Measurements from ENCODE around the gene KRTAP4-7.

The KRTAP4-7 gene

DNA sequence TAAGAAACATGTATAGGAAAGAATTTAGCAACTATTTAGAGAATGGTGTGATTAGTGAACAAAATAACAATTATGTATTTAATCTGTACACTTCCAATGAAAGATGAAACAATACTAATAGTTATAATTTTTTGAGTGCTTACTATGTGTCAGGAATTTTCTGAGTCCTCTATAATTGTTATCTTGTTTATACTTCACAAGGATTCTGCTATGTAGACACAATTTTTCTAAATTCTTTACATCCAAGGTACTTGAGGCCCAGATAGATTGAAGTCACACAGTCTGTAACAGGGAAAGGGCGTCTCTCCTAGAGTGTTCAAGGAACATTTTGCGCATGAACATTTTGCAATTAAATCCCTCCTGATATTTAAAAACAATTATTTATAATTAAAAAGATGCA is 41.1 kb downstream of the KRTAP4-7 start:
- H3K4ac ChIP-seq (ENCODE audit: low read depth in 1 of 2, low read length in 2 of 2), result no peak overlapping the region
- H3K36me3 ChIP-seq (ENCODE audit: control insufficient read depth in 1 of 2, insufficient read depth in 2 of 2, low read depth in 1 of 2, low read length in 2 of 2), result no peaks in the 10 kb centered on the region
- H3K9me3 ChIP-seq (ENCODE audit: control insufficient read depth, low read length), result no peaks in the 10 kb centered on the region
- H2BK12ac ChIP-seq (ENCODE audit: low read length in 2 of 2), result no peak overlapping the region
- no peak overlapping the region for H2AFZ ChIP-seq (ENCODE audit: low read depth, low read length)
- H2BK5ac ChIP-seq (ENCODE audit: low read depth, low read length, poor library complexity, severe bottlenecking), result no peak overlapping the region
- DNase-seq, result no peak
- no peak overlapping the region for H3K23ac ChIP-seq (ENCODE audit: low read length in 2 of 2)
- H3K79me1 ChIP-seq (replicated peaks; ENCODE audit: low read length, poor library complexity, severe bottlenecking), result no peaks in the 10 kb centered on the region
- no peak overlapping the region for H3K4me3 ChIP-seq (ENCODE audit: insufficient read depth in 1 of 2, low read depth in 1 of 2, low read length in 2 of 2)
- H4K91ac ChIP-seq (ENCODE audit: low read length), result no peak overlapping the region
- no peak overlapping the region for H4K8ac ChIP-seq (ENCODE audit: low read length)
- no peak overlapping the region for H3K9ac ChIP-seq (ENCODE audit: low read length)
- H3K18ac ChIP-seq (ENCODE audit: low read depth in 1 of 2, low read length in 2 of 2), result no peak overlapping the region
- H3K27ac ChIP-seq (ENCODE audit: low read length, poor library complexity, severe bottlenecking), result no peak overlapping the region
- peaks cover 2% of the 10 kb centered on the region for H3K4me1 ChIP-seq (ENCODE audit: control insufficient read depth, insufficient read depth, low read depth, low read length)
- no peak overlapping the region for H2BK15ac ChIP-seq (ENCODE audit: low read depth, poor library complexity, severe bottlenecking)
- H3K14ac ChIP-seq (ENCODE audit: low read length in 2 of 2), result no peak overlapping the region
- H3K27me3 ChIP-seq (ENCODE audit: control insufficient read depth in 1 of 2, insufficient read depth in 1 of 2, low read length in 2 of 2), result no peaks in the 10 kb centered on the region
- 78% methylated on average over 1 of the region's 2 CpGs for WGBS
- no peak overlapping the region for H2AK5ac ChIP-seq (ENCODE audit: low read length, severe bottlenecking)
- no peak overlapping the region for H3K4me2 ChIP-seq (ENCODE audit: low read length, poor library complexity, severe bottlenecking)
- H2BK120ac ChIP-seq (ENCODE audit: low read depth, low read length), result no peak overlapping the region

GRCh38 chr17:41126412-41126811 is 42.5 kb downstream of the KRTAP4-7 start:
- Histone ChIP-seq H3K18ac (ENCODE audit: low read depth in 1 of 2, low read length in 2 of 2) (no peak overlapping the region), H2AK5ac (ENCODE audit: low read length, severe bottlenecking) (no peak overlapping the region), H3K23ac (ENCODE audit: low read length in 2 of 2) (no peak overlapping the region), H3K4me3 (ENCODE audit: insufficient read depth in 1 of 2, low read depth in 1 of 2, low read length in 2 of 2) (no peak overlapping the region), H2BK12ac (ENCODE audit: low read length in 2 of 2) (no peak overlapping the region), H3K27me3 (ENCODE audit: control insufficient read depth in 1 of 2, insufficient read depth in 1 of 2, low read length in 2 of 2) (no peaks in the 10 kb centered on the region), H3K4ac (ENCODE audit: low read depth in 1 of 2, low read length in 2 of 2) (no peak overlapping the region), H3K36me3 (ENCODE audit: control insufficient read depth in 1 of 2, insufficient read depth in 2 of 2, low read depth in 1 of 2, low read length in 2 of 2) (no peaks in the 10 kb centered on the region), H2AFZ (ENCODE audit: low read depth, low read length) (no peak overlapping the region), H3K9me3 (ENCODE audit: control insufficient read depth, low read length) (no peaks in the 10 kb centered on the region), H3K27ac (ENCODE audit: low read length, poor library complexity, severe bottlenecking) (no peak overlapping the region), H2BK120ac (ENCODE audit: low read depth, low read length) (no peak overlapping the region), H4K8ac (ENCODE audit: low read length) (no peak overlapping the region), H3K9ac (ENCODE audit: low read length) (no peak overlapping the region), H3K79me1 (replicated peaks; ENCODE audit: low read length, poor library complexity, severe bottlenecking) (no peaks in the 10 kb centered on the region), H2BK15ac (ENCODE audit: low read depth, poor library complexity, severe bottlenecking) (no peak overlapping the region), H3K4me1 (ENCODE audit: control insufficient read depth, insufficient read depth, low read depth, low read length) (peaks cover 2% of the 10 kb centered on the region), H3K14ac (ENCODE audit: low read length in 2 of 2) (no peak overlapping the region), H2BK5ac (ENCODE audit: low read depth, low read length, poor library complexity, severe bottlenecking) (no peak overlapping the region), H4K91ac (ENCODE audit: low read length) (no peak overlapping the region), H3K4me2 (ENCODE audit: low read length, poor library complexity, severe bottlenecking) (no peak overlapping the region)
- no peak for DNase-seq
- WGBS, result no CpG with 5 or more reads among the region's 3 CpGs

DNA sequence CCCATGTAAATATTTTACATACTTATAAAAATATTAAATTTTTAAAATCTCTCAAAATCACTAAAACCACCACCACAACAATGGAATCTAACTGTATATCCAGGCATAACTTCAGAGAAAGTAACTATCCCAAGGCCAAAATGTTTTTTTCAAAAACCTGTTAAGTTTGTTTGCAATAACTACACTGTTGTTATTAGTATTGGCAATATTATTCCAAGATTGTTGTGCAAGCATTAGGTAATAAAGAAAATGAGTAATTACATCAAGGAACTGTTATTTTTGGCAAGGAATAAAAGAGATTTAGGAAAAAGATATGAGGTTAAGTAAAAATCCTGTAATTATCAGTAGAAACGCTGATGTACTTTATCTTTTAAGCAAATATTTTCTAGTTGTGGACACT is 43.4 kb downstream of the KRTAP4-7 start:
- H2BK120ac ChIP-seq (ENCODE audit: low read depth, low read length), result no peak overlapping the region
- no peak overlapping the region for H2BK12ac ChIP-seq (ENCODE audit: low read length in 2 of 2)
- H3K4me2 ChIP-seq (ENCODE audit: low read length, poor library complexity, severe bottlenecking), result no peak overlapping the region
- no peak overlapping the region for H3K18ac ChIP-seq (ENCODE audit: low read depth in 1 of 2, low read length in 2 of 2)
- H3K27me3 ChIP-seq (ENCODE audit: control insufficient read depth in 1 of 2, insufficient read depth in 1 of 2, low read length in 2 of 2), result no peaks in the 10 kb centered on the region
- H2AK5ac ChIP-seq (ENCODE audit: low read length, severe bottlenecking), result no peak overlapping the region
- no CpG with 5 or more reads among the region's 1 CpG for WGBS
- H3K9ac ChIP-seq (ENCODE audit: low read length), result no peak overlapping the region
- no peak overlapping the region for H3K4ac ChIP-seq (ENCODE audit: low read depth in 1 of 2, low read length in 2 of 2)
- no peak overlapping the region for H2AFZ ChIP-seq (ENCODE audit: low read depth, low read length)
- H4K8ac ChIP-seq (ENCODE audit: low read length), result no peak overlapping the region
- no peak overlapping the region for H3K14ac ChIP-seq (ENCODE audit: low read length in 2 of 2)
- H3K23ac ChIP-seq (ENCODE audit: low read length in 2 of 2), result no peak overlapping the region
- no peaks in the 10 kb centered on the region for H3K36me3 ChIP-seq (ENCODE audit: control insufficient read depth in 1 of 2, insufficient read depth in 2 of 2, low read depth in 1 of 2, low read length in 2 of 2)
- DNase-seq, result no peak
- H3K27ac ChIP-seq (ENCODE audit: low read length, poor library complexity, severe bottlenecking), result no peak overlapping the region
- H4K91ac ChIP-seq (ENCODE audit: low read length), result no peak overlapping the region
- no peak overlapping the region for H2BK5ac ChIP-seq (ENCODE audit: low read depth, low read length, poor library complexity, severe bottlenecking)
- peaks cover 2% of the 10 kb centered on the region for H3K4me1 ChIP-seq (ENCODE audit: control insufficient read depth, insufficient read depth, low read depth, low read length)
- no peaks in the 10 kb centered on the region for H3K9me3 ChIP-seq (ENCODE audit: control insufficient read depth, low read length)
- no peak overlapping the region for H3K4me3 ChIP-seq (ENCODE audit: insufficient read depth in 1 of 2, low read depth in 1 of 2, low read length in 2 of 2)
- H2BK15ac ChIP-seq (ENCODE audit: low read depth, poor library complexity, severe bottlenecking), result no peak overlapping the region
- no peaks in the 10 kb centered on the region for H3K79me1 ChIP-seq (replicated peaks; ENCODE audit: low read length, poor library complexity, severe bottlenecking)

DNA sequence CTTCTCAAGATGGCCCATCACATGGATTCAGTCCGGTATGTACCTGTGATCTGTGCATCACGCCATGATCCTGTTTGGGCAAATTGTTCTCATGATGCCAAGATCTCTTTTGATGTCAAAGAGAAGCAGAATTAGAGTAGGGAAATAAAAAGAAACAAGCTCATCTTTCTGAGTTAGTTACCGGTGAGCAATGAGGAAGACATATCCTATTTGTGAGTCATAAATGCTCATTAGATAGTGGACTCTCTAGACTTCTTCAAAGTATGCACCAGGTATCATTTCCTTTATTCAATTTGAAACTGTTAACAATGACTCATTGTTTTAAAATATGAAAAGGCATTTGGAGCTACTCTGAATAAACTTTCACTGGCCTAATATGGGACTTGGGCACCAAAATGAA is 48.0 kb downstream of the KRTAP4-7 start:
- DNase-seq, result no peak
- Histone ChIP-seq H2BK5ac (ENCODE audit: low read depth, low read length, poor library complexity, severe bottlenecking) (no peak overlapping the region), H2BK15ac (ENCODE audit: low read depth, poor library complexity, severe bottlenecking) (no peak overlapping the region), H3K27ac (ENCODE audit: low read length, poor library complexity, severe bottlenecking) (no peak overlapping the region), H3K18ac (ENCODE audit: low read depth in 1 of 2, low read length in 2 of 2) (no peak overlapping the region), H2BK12ac (ENCODE audit: low read length in 2 of 2) (no peak overlapping the region), H3K4me3 (ENCODE audit: insufficient read depth in 1 of 2, low read depth in 1 of 2, low read length in 2 of 2) (no peak overlapping the region), H3K9me3 (ENCODE audit: control insufficient read depth, low read length) (peaks cover 3% of the 10 kb centered on the region), H3K14ac (ENCODE audit: low read length in 2 of 2) (no peak overlapping the region), H3K4me2 (ENCODE audit: low read length, poor library complexity, severe bottlenecking) (no peak overlapping the region), H3K4ac (ENCODE audit: low read depth in 1 of 2, low read length in 2 of 2) (no peak overlapping the region), H3K4me1 (ENCODE audit: control insufficient read depth, insufficient read depth, low read depth, low read length) (no peaks in the 10 kb centered on the region), H2BK120ac (ENCODE audit: low read depth, low read length) (no peak overlapping the region), H4K91ac (ENCODE audit: low read length) (no peak overlapping the region), H3K23ac (ENCODE audit: low read length in 2 of 2) (no peak overlapping the region), H4K8ac (ENCODE audit: low read length) (no peak overlapping the region), H3K9ac (ENCODE audit: low read length) (no peak overlapping the region), H3K27me3 (ENCODE audit: control insufficient read depth in 1 of 2, insufficient read depth in 1 of 2, low read length in 2 of 2) (no peaks in the 10 kb centered on the region), H3K79me1 (replicated peaks; ENCODE audit: low read length, poor library complexity, severe bottlenecking) (no peaks in the 10 kb centered on the region), H2AK5ac (ENCODE audit: low read length, severe bottlenecking) (no peak overlapping the region), H2AFZ (ENCODE audit: low read depth, low read length) (no peak overlapping the region), H3K36me3 (ENCODE audit: control insufficient read depth in 1 of 2, insufficient read depth in 2 of 2, low read depth in 1 of 2, low read length in 2 of 2) (no peaks in the 10 kb centered on the region)
- WGBS, result 93% methylated on average over 2 of the region's 3 CpGs

All from mesenchymal stem cell (in vitro differentiated cells and primary cell).